ENCODE measurements around the gene GRM3.

- TF ChIP-seq, protein P1, sequence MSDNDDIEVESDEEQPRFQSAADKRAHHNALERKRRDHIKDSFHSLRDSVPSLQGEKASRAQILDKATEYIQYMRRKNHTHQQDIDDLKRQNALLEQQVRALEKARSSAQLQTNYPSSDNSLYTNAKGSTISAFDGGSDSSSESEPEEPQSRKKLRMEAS (IDR thresholded peaks at IDR 0.05; ENCODE audit: low read depth, low read length): no peak
- TF ChIP-seq POLR2A (IDR thresholded peaks at IDR 0.05; ENCODE audit: extremely low read depth, insufficient read length): no peak
- TF ChIP-seq CTCF (IDR thresholded peaks at IDR 0.05; ENCODE audit: low read depth, low read length): no peak
These were observed 189.7 kb downstream of the GRM3 start for GRCh38 chr7:86833360-86833759.
